NCI-H1930 (cell line): Measurements from ENCODE around the gene RASD1.

ENCODE experiments used
- DNase-seq, 2 experiments: peaks; one replicate each; lab custom pipeline; 2025; lab: John Stamatoyannopoulos, UW

The RASD1 gene

DNA sequence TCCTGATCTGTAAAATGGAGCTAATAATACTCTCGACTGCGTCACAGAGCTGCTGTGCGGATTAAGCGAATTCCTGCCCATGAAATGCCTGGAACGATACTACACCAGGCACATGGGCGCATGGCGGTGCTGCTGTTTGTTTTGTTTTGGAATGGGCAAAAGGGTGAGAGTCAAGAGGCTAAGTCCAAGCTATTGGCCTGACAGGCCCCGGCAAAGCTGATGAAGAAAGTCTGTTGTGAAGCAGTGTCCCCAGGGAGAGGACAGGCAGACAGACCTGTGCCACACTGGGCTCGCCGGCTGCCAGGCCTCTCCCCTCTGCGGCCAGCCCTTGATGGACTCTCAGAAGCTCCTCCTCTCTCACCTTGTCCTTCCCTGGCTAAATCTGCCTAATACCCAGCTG is 31.3 kb upstream of the RASD1 start:
- DNase-seq: no peak

DNA sequence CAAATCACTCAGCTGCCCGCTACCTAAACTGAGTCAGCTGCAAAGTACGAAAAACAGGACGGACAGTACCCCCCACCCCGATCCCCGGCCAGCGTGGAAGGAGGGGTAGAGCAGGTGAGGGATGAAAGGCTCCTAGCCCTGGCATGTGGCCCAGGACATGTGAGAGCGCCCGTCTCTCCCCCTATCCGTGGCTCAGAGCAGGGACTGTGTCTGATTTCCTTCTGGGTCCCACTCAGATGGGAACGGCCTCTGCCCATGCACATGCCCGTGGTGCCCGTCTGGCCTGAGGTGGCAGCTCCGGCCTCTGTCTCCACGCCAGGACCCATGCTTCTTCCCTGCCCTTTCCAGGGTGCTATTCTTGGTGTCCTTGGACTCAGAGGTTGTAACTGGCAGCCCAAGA is 30.2 kb upstream of the RASD1 start:
- no peak for DNase-seq

DNA sequence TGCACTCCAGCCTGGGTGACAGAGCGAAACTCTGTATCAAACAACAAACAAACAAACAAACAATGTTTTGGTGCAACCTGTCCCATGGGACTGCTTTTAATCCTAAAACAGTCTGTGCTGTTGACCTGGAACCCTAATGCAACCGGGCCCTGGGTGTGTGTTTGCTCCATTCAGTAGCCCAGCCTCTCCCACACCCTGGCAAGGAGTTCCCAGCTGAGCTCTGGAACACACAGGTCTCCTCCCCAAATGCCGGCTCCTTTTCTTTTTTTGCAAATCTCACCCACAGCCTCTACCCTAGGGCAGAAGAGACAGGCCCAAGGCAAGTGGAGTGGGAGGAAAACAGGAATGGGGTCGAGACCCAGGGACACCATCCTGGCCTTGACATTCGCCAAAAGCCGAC is 29.8 kb upstream of the RASD1 start:
- no peak for DNase-seq

DNA sequence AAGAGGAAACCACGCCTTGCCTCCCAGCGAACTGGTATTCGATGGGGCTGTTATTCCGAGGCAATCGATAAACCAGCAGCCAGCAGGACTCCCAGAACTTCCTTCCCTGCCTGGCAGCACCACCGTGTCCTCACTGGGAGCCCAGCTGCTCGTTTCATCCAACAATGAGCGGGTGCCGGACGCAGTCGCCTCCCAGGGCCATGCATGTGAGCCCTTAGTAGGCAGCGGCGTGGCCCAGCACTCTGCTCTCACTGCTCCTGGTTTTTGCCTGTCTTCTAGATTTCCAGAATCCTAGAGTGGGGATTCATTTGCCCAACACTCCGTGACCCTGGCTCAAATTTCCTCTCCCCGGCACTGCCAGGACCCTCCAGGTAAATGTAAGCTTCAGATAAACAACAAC is 29.1 kb upstream of the RASD1 start:
- DNase-seq: no peak

DNA sequence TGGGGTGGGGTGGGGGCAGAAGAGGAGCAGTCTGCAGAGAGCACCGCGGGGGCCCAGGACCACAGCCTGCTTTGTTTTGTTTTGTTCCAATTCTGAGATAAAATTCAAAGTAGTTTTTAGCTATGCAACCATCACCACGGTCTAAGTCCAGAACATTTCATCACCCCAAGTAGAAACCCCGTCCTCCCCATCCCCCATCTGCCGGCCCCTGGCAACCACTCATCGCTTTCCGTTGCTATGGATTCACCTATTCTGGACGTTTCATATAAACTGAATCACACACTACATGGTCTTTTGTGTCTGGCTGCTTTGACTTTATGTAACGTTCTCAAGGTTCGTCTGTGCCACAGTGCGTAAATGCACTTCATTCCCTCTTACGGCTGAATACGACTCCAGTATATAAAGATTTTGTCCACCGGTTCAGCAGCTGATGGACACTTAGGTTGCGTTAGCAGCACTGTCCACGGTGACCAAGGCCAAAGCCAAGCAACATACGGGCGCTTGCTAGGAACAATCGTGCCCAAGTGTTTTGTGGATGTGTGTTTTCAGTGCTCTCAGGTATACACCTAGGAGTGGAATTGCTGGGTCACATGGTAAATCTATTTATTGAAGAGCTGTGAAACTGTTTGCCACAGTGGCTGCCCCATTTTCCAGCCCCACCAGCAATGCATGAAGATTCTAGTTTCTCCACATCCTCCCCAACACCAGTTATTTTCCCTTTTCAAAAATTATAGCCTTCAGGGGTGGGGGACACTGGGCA is 27.7 kb upstream of the RASD1 start:
- no peak for DNase-seq

DNA sequence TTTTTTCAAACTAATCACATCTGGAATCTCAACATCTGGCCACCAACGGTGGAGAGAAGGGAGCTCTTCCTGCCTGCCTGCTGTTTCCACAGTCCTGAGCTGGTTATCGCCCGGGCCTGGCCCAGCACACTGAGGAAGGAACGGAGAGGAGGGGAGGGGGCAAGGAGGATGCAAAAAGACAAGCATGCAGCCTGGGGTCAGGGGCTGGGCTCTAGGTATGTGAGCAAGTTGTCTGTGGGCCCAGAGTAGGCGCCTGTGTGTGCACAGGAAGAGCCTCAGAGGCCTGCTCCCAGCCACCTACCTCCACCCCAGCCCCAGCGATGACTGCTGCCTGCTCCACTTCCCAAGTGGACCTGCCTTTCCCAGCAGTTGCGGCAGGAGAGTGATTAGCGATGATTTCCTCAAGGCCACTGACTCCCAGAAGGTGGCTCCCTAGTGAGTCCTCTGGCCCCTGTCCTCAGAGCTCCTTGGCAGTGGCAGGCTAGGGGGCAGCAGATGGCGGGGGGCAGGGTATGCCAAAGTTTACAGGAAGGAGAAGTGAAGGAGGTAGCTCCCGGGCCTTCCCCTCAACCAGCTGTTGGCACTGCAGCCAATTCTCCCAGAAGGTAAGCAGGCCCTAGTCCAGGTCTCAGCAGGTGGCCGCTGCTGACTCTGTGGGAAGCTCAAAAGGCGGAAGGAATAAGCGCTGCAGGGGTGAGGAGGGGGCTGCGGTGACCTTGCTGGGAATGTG is 27.0 kb upstream of the RASD1 start:
- no peak for DNase-seq

DNA sequence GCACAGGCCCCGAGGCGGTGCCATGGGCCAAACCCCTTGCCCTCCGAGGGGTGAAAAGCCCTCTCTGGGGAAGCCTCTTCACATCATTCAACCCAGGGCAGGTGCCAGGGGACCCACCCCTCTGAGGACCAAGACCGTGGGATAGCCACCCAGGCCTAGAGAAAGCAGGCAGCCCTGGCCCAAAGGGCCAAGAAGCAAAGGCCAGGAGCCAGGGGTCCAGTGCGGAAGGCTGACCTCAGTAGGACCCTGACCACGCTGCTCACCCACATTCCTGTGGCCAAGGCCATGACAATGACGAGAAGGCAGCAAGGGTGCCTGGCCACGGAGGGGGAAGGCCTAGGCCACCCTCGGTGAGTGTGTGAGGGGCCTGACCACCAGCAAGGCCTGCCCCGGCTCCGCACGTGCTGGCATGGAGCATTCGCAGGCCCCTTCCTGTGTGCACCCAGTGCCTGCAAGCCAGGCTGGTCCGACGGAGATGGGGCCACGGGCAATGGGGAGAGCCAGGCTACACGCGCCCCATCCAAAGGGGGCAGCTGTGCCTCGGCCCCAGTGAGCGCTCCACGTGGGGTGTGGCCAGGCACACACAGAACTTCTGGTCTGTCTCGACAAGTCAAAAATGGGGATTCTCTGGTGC is 24.5 kb upstream of the RASD1 start:
- no peak for DNase-seq

DNA sequence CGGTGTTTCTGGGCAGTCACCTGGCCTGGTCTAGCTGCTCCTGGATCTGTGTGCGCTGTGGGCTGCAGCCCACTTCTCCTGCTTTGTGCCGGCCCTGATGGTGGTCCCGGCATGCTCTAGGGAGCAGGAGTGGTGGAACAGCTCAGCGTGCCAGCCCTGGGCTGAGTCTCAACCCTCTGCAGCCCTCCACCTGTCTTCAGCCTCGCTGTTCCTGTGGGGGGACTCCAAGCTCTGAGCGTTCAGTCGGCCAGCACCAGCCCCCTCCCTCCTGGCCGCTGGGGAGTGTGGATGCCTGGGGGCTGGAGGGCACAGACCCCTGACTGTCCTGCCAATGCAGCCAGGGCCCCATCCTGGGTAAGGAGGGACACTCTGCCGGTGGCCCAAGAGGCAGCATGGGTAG is 23.7 kb upstream of the RASD1 start:
- no peak for DNase-seq

DNA sequence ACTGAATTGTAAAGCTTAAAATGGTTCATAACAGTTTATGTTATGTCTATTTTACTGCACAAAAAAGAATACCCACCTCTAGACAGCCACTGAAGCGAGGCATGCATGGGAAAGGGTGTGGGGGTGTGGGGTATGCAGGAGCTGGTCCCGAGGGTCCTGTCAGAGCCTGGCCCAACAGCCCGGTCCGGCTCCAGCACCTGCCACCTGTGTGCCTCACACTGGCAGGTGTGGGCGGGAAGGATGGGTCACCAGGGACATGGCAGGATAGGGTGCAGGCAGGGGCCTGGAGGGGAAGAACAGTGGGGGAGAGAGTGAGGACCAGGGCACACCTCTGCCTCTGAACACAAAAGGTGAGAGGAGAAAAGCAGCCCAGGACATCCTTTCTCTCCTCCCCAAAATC is 22.8 kb upstream of the RASD1 start:
- no peak for DNase-seq

DNA sequence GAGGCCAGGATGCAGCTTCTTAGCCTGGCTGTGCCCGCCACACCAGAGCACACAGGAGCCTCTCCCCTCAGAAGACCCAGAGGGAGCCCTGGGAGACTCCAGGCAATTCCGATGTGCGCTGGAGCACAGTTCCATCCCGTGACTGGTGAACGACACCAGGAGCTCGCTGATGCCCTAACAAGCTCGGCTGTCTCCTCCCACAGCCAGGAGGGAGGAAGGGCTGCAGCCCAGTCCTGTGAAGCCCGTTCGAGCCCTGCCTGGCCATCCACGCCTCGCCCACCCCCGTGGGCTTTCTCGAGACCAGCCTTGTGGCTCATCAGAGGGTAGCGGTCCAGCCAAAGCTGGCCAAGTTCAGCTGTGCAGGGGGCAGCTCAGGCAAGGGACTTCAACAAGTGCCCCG is 21.8 kb upstream of the RASD1 start:
- no peak for DNase-seq

DNA sequence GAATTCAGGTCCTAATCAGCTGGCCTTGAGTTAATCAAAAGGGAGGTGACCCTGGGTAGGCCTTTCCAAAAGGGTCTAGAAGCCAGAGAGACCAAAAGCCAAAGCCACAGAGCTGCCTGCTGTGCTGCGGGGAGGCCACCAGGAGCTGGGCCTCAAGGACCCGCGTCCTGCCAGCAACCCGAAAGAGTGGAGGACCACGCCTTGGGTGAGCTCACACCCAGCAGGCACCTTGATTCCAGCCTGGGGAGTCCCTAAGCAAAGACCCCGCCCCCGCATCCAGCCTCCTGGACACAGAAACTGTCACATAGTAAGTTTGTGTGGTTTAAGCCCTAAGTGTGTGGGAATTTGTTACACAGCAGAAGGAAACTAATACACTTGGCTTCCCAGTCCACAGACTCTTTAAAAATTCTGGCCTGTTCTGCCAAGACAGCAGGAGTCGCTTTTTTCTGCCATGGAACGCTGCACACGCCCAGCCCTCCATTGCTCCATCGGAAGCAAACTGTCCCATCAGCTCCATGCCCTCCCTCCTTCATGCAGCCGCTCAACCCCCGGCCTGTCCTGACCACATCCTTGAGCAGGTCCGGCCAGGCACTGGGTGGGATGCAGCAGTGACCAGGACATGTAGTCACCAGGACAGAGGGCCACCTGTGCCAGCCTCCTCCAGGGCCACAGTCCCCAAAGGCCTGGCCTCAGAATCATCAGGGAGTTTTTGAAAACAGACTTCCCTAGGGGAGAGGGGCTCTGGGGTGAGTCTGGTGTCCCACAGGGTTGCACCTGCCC is 20.9 kb upstream of the RASD1 start:
- no peak for DNase-seq

DNA sequence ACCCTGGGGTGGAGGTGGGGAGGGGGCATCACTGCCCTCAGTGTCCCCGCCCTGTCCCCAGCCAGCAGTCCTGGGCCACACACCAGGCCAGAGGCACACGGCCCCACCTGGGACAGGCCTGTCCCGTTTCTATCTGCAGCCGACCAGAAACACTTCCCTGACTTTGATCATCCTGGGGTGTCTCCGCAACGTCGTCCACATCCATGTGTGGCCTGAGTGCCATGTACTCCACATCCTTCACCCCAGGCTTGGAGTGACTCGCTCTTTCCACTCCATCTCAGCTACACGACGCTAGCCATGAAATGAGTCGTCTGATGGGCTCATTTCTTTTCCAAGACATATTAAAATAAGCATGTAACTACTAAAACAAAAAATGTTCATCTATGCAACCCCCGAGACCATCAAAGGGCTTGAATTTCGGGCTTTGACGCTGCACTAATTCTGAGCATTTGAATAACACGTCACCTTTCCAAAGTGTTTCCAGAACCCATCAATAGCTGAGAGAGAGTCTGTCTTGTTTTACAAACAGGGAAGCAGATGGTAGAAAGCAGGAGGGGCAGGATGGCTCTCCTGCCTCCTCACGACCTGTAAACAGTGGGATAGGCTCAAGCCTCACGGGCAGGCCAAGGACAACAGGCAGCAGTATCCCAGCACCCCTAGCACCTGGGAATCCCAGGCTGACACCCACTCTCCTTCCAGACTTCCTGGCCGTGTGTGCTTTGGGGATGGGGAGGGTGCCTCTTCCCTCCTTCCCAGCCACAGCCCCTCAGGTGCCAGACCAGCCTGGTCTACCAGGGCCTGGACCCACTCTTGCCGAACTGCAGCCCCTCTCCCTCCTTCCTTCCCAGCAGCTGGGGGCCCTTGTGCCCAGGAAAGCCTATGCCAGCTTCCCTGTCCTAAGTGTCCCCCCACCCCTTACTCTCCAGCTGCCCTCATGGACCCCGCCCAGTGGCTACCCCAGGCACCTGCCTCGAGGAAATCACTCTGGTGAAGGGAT is 20.0 kb upstream of the RASD1 start:
- no peak for DNase-seq

DNA sequence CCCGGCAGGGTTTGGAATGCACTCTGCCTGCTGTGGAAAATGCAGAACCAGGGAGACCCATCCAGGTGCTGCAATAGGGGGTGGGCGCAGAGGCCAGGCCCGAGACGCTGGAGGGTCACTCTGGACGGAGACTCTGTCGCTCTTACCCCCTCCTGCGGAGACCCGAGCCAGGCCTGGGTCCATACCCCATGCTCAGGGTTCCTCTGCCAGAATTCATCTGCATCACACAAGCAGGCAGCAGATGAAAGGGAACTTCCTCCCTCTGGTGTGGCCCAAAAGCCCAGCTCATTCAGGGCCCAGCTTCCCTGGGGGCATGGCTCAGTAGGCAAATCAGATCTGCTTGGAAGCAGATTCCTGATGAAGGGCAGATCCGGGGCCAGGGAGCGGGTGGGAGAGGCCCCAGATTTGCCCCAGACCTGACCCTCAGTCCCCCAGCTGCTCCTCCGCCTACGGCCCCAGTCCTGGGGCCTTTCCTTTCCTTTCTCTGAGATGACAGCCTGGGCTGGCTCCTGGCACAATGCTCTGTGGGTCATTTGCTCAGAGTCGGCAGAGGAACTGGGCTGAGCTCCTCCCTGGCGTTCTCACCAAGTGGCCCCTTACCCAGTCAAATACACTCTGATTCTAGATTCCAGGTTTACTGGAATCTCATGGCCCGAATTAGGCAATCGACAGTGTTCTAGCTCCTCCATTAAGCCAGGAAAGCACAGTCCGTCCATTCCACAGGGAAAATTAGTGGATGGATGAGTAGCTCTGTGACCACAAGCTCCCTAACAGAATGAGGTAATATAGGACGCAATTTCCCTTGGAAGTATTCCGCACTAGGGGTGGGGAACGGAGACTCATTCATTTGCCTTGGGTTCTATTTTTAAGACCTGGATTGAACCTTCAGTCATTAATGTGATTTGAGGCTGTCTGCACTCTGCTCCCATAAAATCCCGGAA is 19.1 kb upstream of the RASD1 start:
- DNase-seq: no peak

DNA sequence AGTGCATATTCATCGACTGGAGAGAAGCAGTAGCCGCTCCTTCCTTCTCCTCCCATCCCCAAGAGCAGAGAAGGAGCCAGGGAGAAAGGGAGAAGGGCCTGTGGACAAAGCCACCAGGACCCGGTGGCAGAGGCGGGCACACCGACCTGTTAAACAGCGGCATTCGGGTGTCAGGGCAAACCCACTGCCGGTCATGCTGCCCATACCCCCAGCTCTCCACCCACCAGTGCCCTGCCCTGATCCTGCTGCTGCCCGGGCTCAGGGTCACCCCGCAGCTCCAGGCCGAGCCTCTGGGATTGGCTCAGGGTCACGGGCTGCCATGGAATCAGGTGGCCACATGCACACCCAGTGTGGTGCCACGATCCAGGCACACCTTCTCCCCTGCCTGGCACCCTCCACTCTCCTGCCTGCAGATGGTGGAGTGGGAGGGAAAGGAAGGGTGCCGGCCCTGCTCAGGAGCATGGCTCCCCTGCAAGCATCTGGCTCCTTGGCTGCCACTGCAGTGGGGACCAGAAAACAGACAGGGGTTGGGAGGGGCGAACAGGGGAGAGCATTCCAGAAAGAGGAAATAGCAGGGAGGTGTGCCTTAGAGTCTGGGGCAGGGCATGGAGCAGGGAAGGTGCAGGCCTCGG is 18.3 kb upstream of the RASD1 start:
- DNase-seq: no peak

DNA sequence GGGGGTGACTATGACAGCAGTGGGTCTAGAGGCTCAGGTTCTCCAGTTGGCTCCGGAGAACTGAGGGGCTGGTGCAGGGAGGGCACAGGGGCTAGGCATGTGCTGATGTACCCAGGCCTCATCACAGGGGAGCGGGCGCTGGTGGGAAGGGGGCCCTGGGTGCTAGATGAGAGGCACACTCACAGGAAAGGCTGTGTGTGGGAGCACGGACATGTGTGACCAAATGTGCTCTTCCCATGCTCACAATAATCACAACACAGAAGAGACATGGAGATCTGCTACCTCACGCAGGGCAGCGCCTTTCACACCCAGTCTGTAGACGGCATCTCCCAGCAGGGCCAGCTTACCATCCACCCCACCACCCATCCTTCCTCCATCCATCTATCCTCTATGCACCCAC is 17.4 kb upstream of the RASD1 start:
- no peak for DNase-seq

DNA sequence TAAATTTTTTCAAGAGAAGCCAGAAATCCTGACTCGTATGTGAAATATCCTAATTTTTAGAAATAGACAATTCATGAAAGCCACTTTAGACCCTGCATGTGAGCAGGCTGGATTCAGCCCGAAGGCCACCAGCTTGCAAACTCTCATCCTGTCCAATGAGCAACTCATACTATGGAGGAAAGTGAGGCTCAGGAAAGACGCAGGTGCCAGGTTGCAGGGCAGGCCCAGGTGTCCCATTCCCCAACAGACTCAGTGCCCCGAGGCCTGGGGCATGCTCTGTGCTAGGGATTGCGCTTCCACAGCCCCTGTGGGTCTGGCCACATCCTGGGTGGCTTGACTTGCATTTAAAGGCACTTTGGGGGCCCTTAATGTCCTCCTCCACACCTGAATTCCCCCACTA is 16.7 kb upstream of the RASD1 start:
- DNase-seq: no peak

DNA sequence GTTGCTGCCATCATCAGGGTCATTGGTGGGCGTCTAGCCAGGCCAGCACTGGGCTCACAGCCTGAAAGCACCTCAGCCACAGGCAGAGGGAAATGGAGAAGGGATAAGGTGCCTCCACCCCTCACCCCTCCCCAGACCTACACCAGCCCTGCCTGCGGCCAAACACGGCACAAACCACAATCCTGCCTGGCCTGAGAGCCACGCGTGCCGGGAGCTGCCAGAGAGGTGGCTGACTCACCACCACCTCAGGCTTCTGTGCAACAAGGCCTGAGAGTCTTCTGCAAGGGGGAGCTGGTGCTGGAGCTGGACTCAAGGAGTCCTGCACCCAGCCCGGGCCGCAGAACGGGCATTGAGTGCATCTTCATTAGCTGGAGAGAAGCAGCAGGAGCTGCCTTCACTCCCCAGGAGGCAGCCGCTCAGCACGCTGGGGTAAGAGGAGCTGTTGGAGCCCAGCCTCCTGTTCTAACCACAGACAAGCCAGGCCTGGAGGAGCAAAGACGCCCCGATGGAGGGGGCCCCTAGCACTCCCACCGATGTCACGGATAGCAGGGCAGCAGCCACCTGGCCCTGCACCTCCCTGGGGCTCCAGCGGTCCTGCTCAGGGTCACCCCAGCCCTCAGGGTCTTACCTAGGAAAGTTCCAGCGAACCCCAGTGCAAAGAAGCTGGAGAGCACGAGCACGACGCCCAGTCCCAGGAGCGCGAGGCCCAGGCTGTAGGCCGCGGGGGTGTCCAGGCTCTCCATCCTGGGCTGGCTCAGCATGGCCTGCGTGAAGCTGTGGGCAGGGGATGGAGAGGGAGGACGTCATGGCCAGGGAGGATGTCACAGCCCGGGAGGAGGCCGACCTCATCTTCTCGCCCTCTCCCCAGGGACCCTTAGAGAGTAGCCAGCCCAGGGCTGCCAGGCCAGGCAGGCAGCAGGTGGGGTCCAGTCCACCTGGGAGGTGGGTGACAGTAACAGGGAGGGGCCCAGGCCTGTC is 16.0 kb upstream of the RASD1 start:
- DNase-seq: no peak

DNA sequence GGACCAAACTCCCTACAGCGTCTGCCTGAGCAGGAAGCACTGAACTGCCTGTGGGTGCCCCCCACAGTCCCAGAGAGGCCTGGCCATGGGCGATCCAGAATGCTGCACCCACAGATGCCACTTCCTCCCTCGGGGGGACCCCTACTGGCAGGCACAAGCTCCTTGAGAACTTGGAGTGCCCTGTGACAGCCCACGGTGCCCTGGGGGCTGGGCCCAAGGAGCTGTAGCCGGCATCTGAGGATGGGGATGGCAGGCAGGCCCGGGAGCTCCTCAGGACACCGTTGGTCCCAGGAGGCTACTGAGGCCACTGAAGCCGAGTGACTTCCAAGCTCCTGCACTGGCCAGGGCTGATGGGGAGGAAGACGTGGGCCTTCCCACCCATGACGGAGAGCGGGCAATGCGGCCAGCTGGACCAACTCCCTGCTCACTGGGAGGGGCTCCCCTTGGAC is 15.1 kb upstream of the RASD1 start:
- no peak for DNase-seq
